ENCODE measurements around the gene IL17F. TPM values are rescaled to one million over a fixed set of nuclear protein-coding genes. Genes with fewer than 3 reads are reported as not detected.

Gene IL17F
- total and polyA plus RNA-seq, 4 donors: not detected

DNA sequence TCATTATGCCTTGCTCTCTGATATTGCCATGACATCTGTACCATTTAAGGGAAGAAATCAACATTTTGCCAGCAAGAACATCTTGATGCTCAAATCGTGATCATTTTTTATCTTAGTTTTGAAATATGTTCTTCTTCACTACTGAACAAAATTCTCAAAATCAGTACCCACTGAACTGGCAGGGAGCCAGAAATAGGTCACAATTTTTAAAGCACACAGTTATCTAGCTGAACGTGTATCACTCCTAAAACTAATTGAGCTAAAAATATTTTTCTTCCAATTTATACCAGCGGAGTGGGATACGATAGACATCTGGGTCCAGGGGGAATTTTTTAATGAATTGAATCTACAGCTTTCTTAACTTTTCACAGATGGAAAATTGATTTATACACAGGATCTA lies 11.3 kb downstream of the IL17F start:
- no peak overlapping the region for H3K4me3 ChIP-seq (ENCODE audit: low read depth in 1 of 3, low read length in 3 of 3)
- no peak overlapping the region for H3K9ac ChIP-seq (ENCODE audit: low read depth in 1 of 2, low read length in 2 of 2)
- 69% methylated on average over 4 of the region's 4 CpGs for WGBS
- TF ChIP-seq EGR1 (IDR thresholded peaks at IDR 0.05; ENCODE audit: low read depth in 2 of 2) (no peak), SP1 (IDR thresholded peaks at IDR 0.05) (no peak), HNF4A (conservative IDR thresholded peaks at IDR 0.05) (no peak), TAF1 (conservative IDR thresholded peaks at IDR 0.05) (no peak), HNF4G (IDR thresholded peaks at IDR 0.05) (no peak), GABPA (IDR thresholded peaks at IDR 0.05 in 1 of 2, conservative IDR thresholded peaks at IDR 0.05 in 1 of 2) (no peak), NR2F2 (IDR thresholded peaks at IDR 0.05) (no peak), YY1 (IDR thresholded peaks at IDR 0.05) (no peak), RXRA (IDR thresholded peaks at IDR 0.05) (no peak), RAD21 (IDR thresholded peaks at IDR 0.05) (no peak), FOXA1 (IDR thresholded peaks at IDR 0.05) (no peak), JUND (IDR thresholded peaks at IDR 0.05) (no peak), FOXA2 (IDR thresholded peaks at IDR 0.05) (no peak)
- TF ChIP-seq, protein P1, sequence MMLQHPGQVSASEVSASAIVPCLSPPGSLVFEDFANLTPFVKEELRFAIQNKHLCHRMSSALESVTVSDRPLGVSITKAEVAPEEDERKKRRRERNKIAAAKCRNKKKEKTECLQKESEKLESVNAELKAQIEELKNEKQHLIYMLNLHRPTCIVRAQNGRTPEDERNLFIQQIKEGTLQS (IDR thresholded peaks at IDR 0.05): no peak
- TF ChIP-seq, protein P2, sequence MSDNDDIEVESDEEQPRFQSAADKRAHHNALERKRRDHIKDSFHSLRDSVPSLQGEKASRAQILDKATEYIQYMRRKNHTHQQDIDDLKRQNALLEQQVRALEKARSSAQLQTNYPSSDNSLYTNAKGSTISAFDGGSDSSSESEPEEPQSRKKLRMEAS (IDR thresholded peaks at IDR 0.05): no peak
- TF ChIP-seq, protein P3, sequence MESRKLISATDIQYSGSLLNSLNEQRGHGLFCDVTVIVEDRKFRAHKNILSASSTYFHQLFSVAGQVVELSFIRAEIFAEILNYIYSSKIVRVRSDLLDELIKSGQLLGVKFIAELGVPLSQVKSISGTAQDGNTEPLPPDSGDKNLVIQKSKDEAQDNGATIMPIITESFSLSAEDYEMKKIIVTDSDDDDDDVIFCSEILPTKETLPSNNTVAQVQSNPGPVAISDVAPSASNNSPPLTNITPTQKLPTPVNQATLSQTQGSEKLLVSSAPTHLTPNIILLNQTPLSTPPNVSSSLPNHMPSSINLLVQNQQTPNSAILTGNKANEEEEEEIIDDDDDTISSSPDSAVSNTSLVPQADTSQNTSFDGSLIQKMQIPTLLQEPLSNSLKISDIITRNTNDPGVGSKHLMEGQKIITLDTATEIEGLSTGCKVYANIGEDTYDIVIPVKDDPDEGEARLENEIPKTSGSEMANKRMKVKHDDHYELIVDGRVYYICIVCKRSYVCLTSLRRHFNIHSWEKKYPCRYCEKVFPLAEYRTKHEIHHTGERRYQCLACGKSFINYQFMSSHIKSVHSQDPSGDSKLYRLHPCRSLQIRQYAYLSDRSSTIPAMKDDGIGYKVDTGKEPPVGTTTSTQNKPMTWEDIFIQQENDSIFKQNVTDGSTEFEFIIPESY (IDR thresholded peaks at IDR 0.05): no peak
- TF ChIP-seq, protein P4, sequence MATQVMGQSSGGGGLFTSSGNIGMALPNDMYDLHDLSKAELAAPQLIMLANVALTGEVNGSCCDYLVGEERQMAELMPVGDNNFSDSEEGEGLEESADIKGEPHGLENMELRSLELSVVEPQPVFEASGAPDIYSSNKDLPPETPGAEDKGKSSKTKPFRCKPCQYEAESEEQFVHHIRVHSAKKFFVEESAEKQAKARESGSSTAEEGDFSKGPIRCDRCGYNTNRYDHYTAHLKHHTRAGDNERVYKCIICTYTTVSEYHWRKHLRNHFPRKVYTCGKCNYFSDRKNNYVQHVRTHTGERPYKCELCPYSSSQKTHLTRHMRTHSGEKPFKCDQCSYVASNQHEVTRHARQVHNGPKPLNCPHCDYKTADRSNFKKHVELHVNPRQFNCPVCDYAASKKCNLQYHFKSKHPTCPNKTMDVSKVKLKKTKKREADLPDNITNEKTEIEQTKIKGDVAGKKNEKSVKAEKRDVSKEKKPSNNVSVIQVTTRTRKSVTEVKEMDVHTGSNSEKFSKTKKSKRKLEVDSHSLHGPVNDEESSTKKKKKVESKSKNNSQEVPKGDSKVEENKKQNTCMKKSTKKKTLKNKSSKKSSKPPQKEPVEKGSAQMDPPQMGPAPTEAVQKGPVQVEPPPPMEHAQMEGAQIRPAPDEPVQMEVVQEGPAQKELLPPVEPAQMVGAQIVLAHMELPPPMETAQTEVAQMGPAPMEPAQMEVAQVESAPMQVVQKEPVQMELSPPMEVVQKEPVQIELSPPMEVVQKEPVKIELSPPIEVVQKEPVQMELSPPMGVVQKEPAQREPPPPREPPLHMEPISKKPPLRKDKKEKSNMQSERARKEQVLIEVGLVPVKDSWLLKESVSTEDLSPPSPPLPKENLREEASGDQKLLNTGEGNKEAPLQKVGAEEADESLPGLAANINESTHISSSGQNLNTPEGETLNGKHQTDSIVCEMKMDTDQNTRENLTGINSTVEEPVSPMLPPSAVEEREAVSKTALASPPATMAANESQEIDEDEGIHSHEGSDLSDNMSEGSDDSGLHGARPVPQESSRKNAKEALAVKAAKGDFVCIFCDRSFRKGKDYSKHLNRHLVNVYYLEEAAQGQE (IDR thresholded peaks at IDR 0.05): no peak
- TF ChIP-seq, protein P5, sequence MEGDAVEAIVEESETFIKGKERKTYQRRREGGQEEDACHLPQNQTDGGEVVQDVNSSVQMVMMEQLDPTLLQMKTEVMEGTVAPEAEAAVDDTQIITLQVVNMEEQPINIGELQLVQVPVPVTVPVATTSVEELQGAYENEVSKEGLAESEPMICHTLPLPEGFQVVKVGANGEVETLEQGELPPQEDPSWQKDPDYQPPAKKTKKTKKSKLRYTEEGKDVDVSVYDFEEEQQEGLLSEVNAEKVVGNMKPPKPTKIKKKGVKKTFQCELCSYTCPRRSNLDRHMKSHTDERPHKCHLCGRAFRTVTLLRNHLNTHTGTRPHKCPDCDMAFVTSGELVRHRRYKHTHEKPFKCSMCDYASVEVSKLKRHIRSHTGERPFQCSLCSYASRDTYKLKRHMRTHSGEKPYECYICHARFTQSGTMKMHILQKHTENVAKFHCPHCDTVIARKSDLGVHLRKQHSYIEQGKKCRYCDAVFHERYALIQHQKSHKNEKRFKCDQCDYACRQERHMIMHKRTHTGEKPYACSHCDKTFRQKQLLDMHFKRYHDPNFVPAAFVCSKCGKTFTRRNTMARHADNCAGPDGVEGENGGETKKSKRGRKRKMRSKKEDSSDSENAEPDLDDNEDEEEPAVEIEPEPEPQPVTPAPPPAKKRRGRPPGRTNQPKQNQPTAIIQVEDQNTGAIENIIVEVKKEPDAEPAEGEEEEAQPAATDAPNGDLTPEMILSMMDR (IDR thresholded peaks at IDR 0.05; ENCODE audit: low read depth, low read length, missing input control): no peak
- no peak overlapping the region for H3K27ac ChIP-seq (ENCODE audit: low read depth in 1 of 2, low read length in 2 of 2)
- H3K27me3 ChIP-seq (ENCODE audit: control insufficient read depth in 4 of 4, insufficient read depth in 4 of 4, low read length in 3 of 4): no peaks in the 10 kb centered on the region
- H3K36me3 ChIP-seq (ENCODE audit: control insufficient read depth in 4 of 4, insufficient read depth in 3 of 4, low read depth in 1 of 4, low read length in 3 of 4): no peaks in the 10 kb centered on the region
- H3K4me1 ChIP-seq (ENCODE audit: control insufficient read depth in 4 of 4, insufficient read depth in 4 of 4, low read length in 3 of 4): peaks cover 0 to 6% (median 2%) of the 10 kb centered on the region in 4 donors
- DNase-seq (ENCODE audit: low spot score): no peak
- no peaks in the 10 kb centered on the region for H3K9me3 ChIP-seq (ENCODE audit: control insufficient read depth in 4 of 4, low read length in 3 of 4)

Data from liver (tissue), 9 donors.